HepG2 (cell line): Measurements from ENCODE around the gene TMC2. TPM values are rescaled to one million over a fixed set of nuclear protein-coding genes. Genes with fewer than 3 reads are reported as not detected.

ENCODE experiments used
- CCDC6 ChIP-seq: sonication (generic); formaldehyde crosslinking; IDR thresholded peaks from 2 replicates; pipeline ENCODE4 v1.8.1; 2022; ENCODE audit warnings: mild to moderate bottlenecking, missing genetic modification reagents, moderate library complexity
- GFI1 ChIP-seq: sonication (generic); formaldehyde crosslinking; IDR thresholded peaks from 2 replicates; pipeline ENCODE4 v1.5.0; 2020; ENCODE audit warnings: missing genetic modification reagents, mild to moderate bottlenecking, borderline replicate concordance
- HDAC1 ChIP-seq: sonication (generic); formaldehyde crosslinking; IDR thresholded peaks from 2 replicates; pipeline ENCODE4 v1.5.1; 2020; ENCODE audit warnings: mild to moderate bottlenecking, missing genetic modification reagents
- HNF1A ChIP-seq, 2 experiments: sonication (generic) in 1 of 2; formaldehyde crosslinking in 1 of 2; IDR thresholded peaks; 2 replicates each; pipeline versions ENCODE4 v1.4.0 to v1.6.1; 2016 to 2020; ENCODE audit warnings: borderline replicate concordance in 1 of 2, low read depth in 1 of 2, mild to moderate bottlenecking in 1 of 2, missing genetic modification reagents in 1 of 2
- HNRNPL ChIP-seq: fragments of 200-400 bp; formaldehyde crosslinking; IDR thresholded peaks from 2 replicates; pipeline ENCODE4 v1.6.1; 2017; ENCODE audit warnings: mild to moderate bottlenecking, low read depth, low read length
- MBNL3 ChIP-seq: fragments of 250-450 bp; sonication (Bioruptor Pico); conservative IDR thresholded peaks from 2 replicates; pipeline ENCODE4 v1.8.0; 2022; ENCODE audit warnings: mild to moderate bottlenecking, inconsistent platforms
- NR1H2 ChIP-seq: sonication (generic); formaldehyde crosslinking; IDR thresholded peaks from 2 replicates; pipeline ENCODE4 v1.8.1; 2022; ENCODE audit warnings: low read depth, missing genetic modification reagents, borderline replicate concordance
- PREB ChIP-seq: sonication (generic); formaldehyde crosslinking; IDR thresholded peaks from 2 replicates; pipeline ENCODE4 v1.4.0; 2020; ENCODE audit warnings: missing genetic modification reagents
- REXO4 ChIP-seq: sonication (generic); formaldehyde crosslinking; IDR thresholded peaks from 2 replicates; pipeline ENCODE4 v1.8.0; 2022; ENCODE audit warnings: missing genetic modification reagents, mild to moderate bottlenecking, borderline replicate concordance
- SMAD1 ChIP-seq: sonication (generic); formaldehyde crosslinking; IDR thresholded peaks from 2 replicates; pipeline ENCODE4 v1.4.0; 2020; ENCODE audit warnings: missing genetic modification reagents, low read depth, mild to moderate bottlenecking, borderline replicate concordance
- ZNF407 ChIP-seq: sonication (generic); formaldehyde crosslinking; IDR thresholded peaks from one replicate; pipeline ENCODE4 v1.5.1; 2020; ENCODE audit warnings: mild to moderate bottlenecking, missing genetic modification reagents; ENCODE audit errors: not compliant biosample characterization
- ZNF740 ChIP-seq: sonication (generic); formaldehyde crosslinking; IDR thresholded peaks from 2 replicates; pipeline ENCODE4 v1.4.0; 2020; ENCODE audit warnings: missing genetic modification reagents
- ZSCAN29 ChIP-seq: sonication (generic); formaldehyde crosslinking; conservative IDR thresholded peaks from 2 replicates; pipeline ENCODE4 v1.4.0; 2020; ENCODE audit warnings: mild to moderate bottlenecking, missing genetic modification reagents
- polyA plus RNA-seq, 8 experiments: library from polyadenylated mRNA; depleted of rRNA in 3 of 8; stranded (reverse) in 7 of 8; unstranded in 1 of 8; fragments of >200 nt; fragmentation: Illumina TruSeq in 4 of 8; extraction: Trizol in 4 of 8; gene quantifications; 2 replicates each; pipeline versions ENCODE4 v1.2.1 to v1.2.3, GENCODE V29; 2011 to 2016; ENCODE audit warnings: low read depth in 4 of 8, missing spikeins in 1 of 8, mixed read lengths in 1 of 8; ENCODE audit not compliant: insufficient read depth in 1 of 8
- total RNA-seq, 5 experiments: library from RNA; depleted of rRNA; stranded (reverse); fragments of >200 nt; fragmentation: Illumina TruSeq; extraction: Trizol; gene quantifications; 2 replicates each; pipeline ENCODE4 v1.2.3, GENCODE V29; 2016; ENCODE audit warnings: low read depth in 1 of 5

The TMC2 gene
- total and polyA plus RNA-seq, 2 of the 13 experiments (the other 11 are each of a cell fraction or from before 2014, with no cell fraction given), result not detected

- TF ChIP-seq HNRNPL (0 out of 2 replicates have a peak, but pooled peaks have one; percentile 38), ZSCAN29 (CRISPR knock-in tag) (peak; percentile 79; the same call in 1 of the 2 replicates), CCDC6 (CRISPR knock-in tag) (no peak), ZNF407 (CRISPR knock-in tag) (peak; percentile 94), PREB (peak; percentile 27; the same call in 1 of the 2 replicates), ZNF740 (CRISPR knock-in tag) (peak; percentile 67; the same call in 1 of the 2 replicates), SMAD1 (CRISPR knock-in tag) (peak; percentile 88; the same call in 1 of the 2 replicates), HDAC1 (CRISPR knock-in tag) (peak; percentile 100), REXO4 (CRISPR knock-in tag) (no peak), HNF1A (IDR thresholded peaks at IDR 0.05; ENCODE audit: low read depth) (peak; percentile 48; the same call in 1 of the 2 replicates), HNF1A (CRISPR knock-in tag; IDR thresholded peaks at IDR 0.05; ENCODE audit: borderline replicate concordance) (peak; percentile 78), GFI1 (CRISPR knock-in tag) (peak; percentile 69), NR1H2 (CRISPR knock-in tag) (peak; percentile 61; the same call in 1 of the 2 replicates), MBNL3 (no peak)
Observed at GRCh38 chr20:2663887-2664719, 127.7 kb downstream of the TMC2 start, which contains the start of gene IDH3B (continued).
